GM12878 (cell line): ENCODE measurements around the gene FAM117B. TPM values are rescaled to one million over a fixed set of nuclear protein-coding genes. Genes with fewer than 3 reads are reported as not detected.

ENCODE experiments used
- ATAC-seq: fragments of 200-7000 bp; cut with Tn5 transposase; 3 replicates; pipeline ENCODE4 v1.9.1; 2020; ENCODE audit warnings: mild to moderate bottlenecking, moderate library complexity
- BruUV-seq: library from RNA; stranded (reverse); fragments of 400-500 nt; replicated peaks from 2 replicates; lab custom pipeline; 2021; lab: Mats Ljungman, UMichigan
- CTCF ChIA-PET: fragments of 300-600 bp; sonication (Branson Sonifier 250); formaldehyde crosslinking; extraction: SDS; loops from one replicate; lab custom pipeline; 2021; ENCODE audit warnings: inconsistent platforms; lab: Yijun Ruan, JAX
- POLR2A ChIA-PET: fragments of 350-600 bp; formaldehyde crosslinking; extraction: SDS; loops from one replicate; lab custom pipeline; 2021; ENCODE audit warnings: inconsistent platforms; lab: Charles Lee
- RAD21 ChIA-PET: fragments of 300-600 bp; sonication (Branson Sonifier 250); formaldehyde crosslinking; loops from one replicate; lab custom pipeline; 2023; ENCODE audit warnings: antibody characterized with exemption; ENCODE audit not compliant: unreplicated experiment; lab: Charles Lee
- SMC1A ChIA-PET: fragments of 300-600 bp; sonication (Branson Sonifier 250); formaldehyde crosslinking; loops from one replicate; lab custom pipeline; 2023; ENCODE audit not compliant: unreplicated experiment, uncharacterized antibody; lab: Charles Lee
- DNase-seq: peaks from one replicate; pipeline ENCODE4 v3.0.0-alpha.2; 2011; ENCODE audit warnings: low read depth, low spot score
- FAIRE-seq: peaks from 3 replicates; lab custom pipeline; 2011; peaks lifted over from hg19 to GRCh38; lab: Jason Lieb, UNC
- H2AFZ ChIP-seq: 2 replicates; pipeline ENCODE4 v1.6.0; 2011; ENCODE audit warnings: low read depth, low read length, control low read depth; ENCODE audit not compliant: control insufficient read depth
- H3K27ac ChIP-seq: 2 replicates; pipeline ENCODE4 v1.5.1; 2011; ENCODE audit warnings: control low read depth; ENCODE audit not compliant: control insufficient read depth, insufficient read depth
- H3K27me3 ChIP-seq, 2 experiments: replicated peaks in 1 of 2; 2 replicates each; pipeline versions ENCODE4 v1.6.0 to v1.6.1; 2011; ENCODE audit warnings: low read length in 1 of 2; ENCODE audit not compliant: control insufficient read depth in 2 of 2, insufficient read depth in 2 of 2
- H3K36me3 ChIP-seq, 2 experiments: 2 replicates each; pipeline ENCODE4 v1.5.1; 2011; ENCODE audit warnings: low read length in 1 of 2; ENCODE audit not compliant: control insufficient read depth in 2 of 2, insufficient read depth in 2 of 2
- H3K4me1 ChIP-seq: 2 replicates; pipeline ENCODE4 v1.6.1; 2011; ENCODE audit warnings: mild to moderate bottlenecking, low read length, moderate library complexity, mixed read lengths; ENCODE audit not compliant: control insufficient read depth, insufficient read depth
- H3K4me2 ChIP-seq: 2 replicates; pipeline ENCODE4 v1.6.0; 2011; ENCODE audit warnings: control low read depth; ENCODE audit not compliant: control insufficient read depth, insufficient read depth
- H3K4me3 ChIP-seq: fragments of 200-600 bp; sonication (generic); 2 replicates; pipeline ENCODE4 v1.5.1; 2016
- H3K79me2 ChIP-seq: 2 replicates; pipeline ENCODE4 v1.6.0; 2011; ENCODE audit warnings: low read length; ENCODE audit not compliant: control insufficient read depth, insufficient read depth
- H3K9ac ChIP-seq: 2 replicates; pipeline ENCODE4 v1.8.0; 2011; ENCODE audit warnings: low read length, control low read depth, mixed read lengths; ENCODE audit not compliant: control insufficient read depth, insufficient read depth
- H3K9me3 ChIP-seq: replicated peaks from 3 replicates; pipeline ENCODE4 v1.5.1; 2011; ENCODE audit warnings: mild to moderate bottlenecking, low read length; ENCODE audit not compliant: control insufficient read depth, insufficient read depth
- H4K20me1 ChIP-seq: 2 replicates; pipeline ENCODE4 v1.6.0; 2011; ENCODE audit not compliant: control insufficient read depth, insufficient read depth
- CBX3 ChIP-seq: fragments of 200-600 bp; sonication (generic); IDR thresholded peaks from 2 replicates; pipeline ENCODE4 v1.6.1; 2016; ENCODE audit warnings: low read depth, borderline replicate concordance
- CHD1 ChIP-seq: IDR thresholded peaks from 2 replicates; pipeline ENCODE4 v1.6.1; 2012; ENCODE audit warnings: low read depth, low read length, improper control_type of control experiment
- EZH2 ChIP-seq: IDR thresholded peaks from 2 replicates; pipeline ENCODE4 v1.6.1; 2012; ENCODE audit warnings: low read depth, mild to moderate bottlenecking, control low read depth, inconsistent platforms, low read length, borderline replicate concordance; ENCODE audit not compliant: control insufficient read depth
- IKZF1 ChIP-seq: fragments of 450-650 bp; conservative IDR thresholded peaks from 2 replicates; pipeline ENCODE4 v1.6.1; 2017; ENCODE audit warnings: antibody characterized with exemption, mild to moderate bottlenecking
- LARP7 ChIP-seq: fragments of 450-650 bp; IDR thresholded peaks from 2 replicates; pipeline ENCODE4 v1.6.1; 2017; ENCODE audit warnings: mild to moderate bottlenecking
- NFYB ChIP-seq: IDR thresholded peaks from 2 replicates; pipeline ENCODE4 v1.6.1; 2011; ENCODE audit warnings: low read depth, mild to moderate bottlenecking, low read length, improper control_type of control experiment, moderate library complexity; ENCODE audit not compliant: insufficient read depth
- POLR2AphosphoS2 ChIP-seq: IDR thresholded peaks from 2 replicates; pipeline ENCODE4 v1.6.1; 2011; ENCODE audit warnings: low read depth, mild to moderate bottlenecking, low read length, improper control_type of control experiment, moderate library complexity
- SMAD5 ChIP-seq: IDR thresholded peaks from 2 replicates; pipeline ENCODE4 v1.6.1; 2016; ENCODE audit warnings: antibody characterized with exemption, low read depth
- WRNIP1 ChIP-seq: IDR thresholded peaks from 2 replicates; pipeline ENCODE4 v1.6.1; 2011; ENCODE audit warnings: low read depth, low read length, improper control_type of control experiment, borderline replicate concordance
- ZZZ3 ChIP-seq: IDR thresholded peaks from 2 replicates; pipeline ENCODE4 v1.6.1; 2011; ENCODE audit warnings: low read depth; ENCODE audit not compliant: control insufficient read depth, insufficient read length
- in situ Hi-C: fragments of 300-500 bp; cut with MboI; formaldehyde crosslinking; loops from 9 replicates; pipeline ENCODE4 v1.14.3; 2018; ENCODE audit warnings: mixed read lengths
- intact Hi-C: fragments of 100-400 bp; cut with micrococcal nuclease; formaldehyde crosslinking; loops from one replicate; pipeline ENCODE4 v1.14.2; 2022; ENCODE audit not compliant: unreplicated experiment
- polyA plus RNA-seq, 11 experiments: library from polyadenylated mRNA; depleted of rRNA in 4 of 11; unstranded in 6 of 11; stranded (reverse) in 5 of 11; fragments of >200 nt; fragmentation: Nextera tagmentation in 4 of 11; fragmentation: Illumina TruSeq in 1 of 11; extraction: Ambion mirVana in 4 of 11; extraction: Trizol in 1 of 11; gene quantifications; 1 replicate in 1 of 11; 2 replicates in 10 of 11; pipeline versions ENCODE4 v1.2.1 to v1.2.3, GENCODE V29; 2011 to 2016; ENCODE audit warnings: inconsistent platforms in 2 of 11, missing spikeins in 2 of 11, low read depth in 1 of 11
- total RNA-seq, 4 experiments: library from RNA; depleted of rRNA in 3 of 4; stranded (reverse); fragments of >200 nt in 3 of 4; fragmentation: Illumina TruSeq in 1 of 4; extraction: Trizol in 1 of 4; gene quantifications; 2 replicates each; pipeline versions ENCODE4 v1.2.1 to v1.2.3, GENCODE V29; 2013 to 2021
- TF ChIP-seq, protein P1 (sequence below): IDR thresholded peaks from 2 replicates; pipeline ENCODE4 v1.6.1; 2012; ENCODE audit warnings: mild to moderate bottlenecking, low read depth, low read length
- TF ChIP-seq, protein P2 (sequence below): IDR thresholded peaks from 2 replicates; pipeline ENCODE4 v1.6.1; 2011; ENCODE audit warnings: low read depth, mild to moderate bottlenecking, low read length, moderate library complexity, borderline replicate concordance; ENCODE audit errors: extremely low read depth
- TF ChIP-seq, protein P3 (sequence below): IDR thresholded peaks from 2 replicates; pipeline ENCODE4 v1.6.1; 2011; ENCODE audit warnings: low read depth, low read length, improper control_type of control experiment, borderline replicate concordance
- TF ChIP-seq, protein P4 (sequence below): IDR thresholded peaks from 2 replicates; pipeline ENCODE4 v1.6.1; 2012; ENCODE audit warnings: low read depth, low read length, improper control_type of control experiment
- TF ChIP-seq, protein P5 (sequence below): fragments of 450-650 bp; IDR thresholded peaks from 2 replicates; pipeline ENCODE4 v1.6.1; 2017; ENCODE audit warnings: borderline replicate concordance

Gene FAM117B
- total and polyA plus RNA-seq, 10 of the 15 experiments (the other 5 are each of a cell fraction or from before 2014, with no cell fraction given): 1.6 to 7.6 (median 4.2) TPM

DNA sequence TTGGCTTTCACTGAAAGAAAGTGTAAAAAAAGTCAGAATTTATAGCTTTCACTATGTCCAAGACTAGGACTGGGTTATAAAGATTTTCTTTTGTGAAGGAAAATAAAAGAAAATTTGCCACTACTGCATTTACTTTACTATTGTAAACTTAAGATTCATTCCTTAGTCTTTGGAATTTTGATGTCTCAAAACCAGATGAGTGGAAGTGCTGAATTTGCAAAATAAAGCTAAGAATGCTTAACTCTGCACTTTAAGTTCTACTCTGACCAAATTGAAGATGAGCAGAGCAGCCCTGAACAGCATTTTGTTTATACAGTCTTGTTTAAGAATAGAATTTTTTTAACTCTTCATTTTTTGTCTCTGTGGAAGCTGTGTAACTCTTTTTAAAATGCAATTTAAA lies 134.4 kb downstream of the FAM117B start:
- BruUV-seq: no TSS peak
- FAIRE-seq (no peak), ATAC-seq (no peak), DNase-seq (no peak)
- no peak overlapping the region for H2AFZ ChIP-seq
- ChIA-PET RAD21 (no interaction called here), CTCF (interaction anchor here (1.2 to 1.3 kb wide), 2 partner anchors 31 to 180 kb away, joined by 3 to 5 read pairs; no protein-coding TSS in a partner anchor), POLR2A (interaction anchor here (0.5 kb wide), 1 partner anchor 29 kb away, joined by 3 read pairs; no protein-coding TSS in a partner anchor), SMC1A (interaction anchor here (1.4 to 1.5 kb wide), 2 partner anchors 135 to 181 kb away, joined by 3 to 4 read pairs; partner anchors contain the start of gene FAM117B)
- intact Hi-C loops (no loop called here), in situ Hi-C loops (no loop called here)
- no peaks in the 10 kb centered on the region for H3K9me3 ChIP-seq
- H3K4me3 ChIP-seq: no peak overlapping the region
- no peak overlapping the region for H3K9ac ChIP-seq
- no peaks in the 10 kb centered on the region for H4K20me1 ChIP-seq
- H3K27ac ChIP-seq: no peak overlapping the region
- no peaks in the 10 kb centered on the region for H3K27me3 ChIP-seq
- H3K4me2 ChIP-seq: no peak overlapping the region
- no peaks in the 10 kb centered on the region for H3K79me2 ChIP-seq
- H3K4me1 ChIP-seq: no peaks in the 10 kb centered on the region
- 0 out of 4 replicates have a peak, but pooled peaks cover 0 to 3% of the 10 kb centered on the region in 2 experiments for H3K36me3 ChIP-seq
- TF ChIP-seq, protein P1, sequence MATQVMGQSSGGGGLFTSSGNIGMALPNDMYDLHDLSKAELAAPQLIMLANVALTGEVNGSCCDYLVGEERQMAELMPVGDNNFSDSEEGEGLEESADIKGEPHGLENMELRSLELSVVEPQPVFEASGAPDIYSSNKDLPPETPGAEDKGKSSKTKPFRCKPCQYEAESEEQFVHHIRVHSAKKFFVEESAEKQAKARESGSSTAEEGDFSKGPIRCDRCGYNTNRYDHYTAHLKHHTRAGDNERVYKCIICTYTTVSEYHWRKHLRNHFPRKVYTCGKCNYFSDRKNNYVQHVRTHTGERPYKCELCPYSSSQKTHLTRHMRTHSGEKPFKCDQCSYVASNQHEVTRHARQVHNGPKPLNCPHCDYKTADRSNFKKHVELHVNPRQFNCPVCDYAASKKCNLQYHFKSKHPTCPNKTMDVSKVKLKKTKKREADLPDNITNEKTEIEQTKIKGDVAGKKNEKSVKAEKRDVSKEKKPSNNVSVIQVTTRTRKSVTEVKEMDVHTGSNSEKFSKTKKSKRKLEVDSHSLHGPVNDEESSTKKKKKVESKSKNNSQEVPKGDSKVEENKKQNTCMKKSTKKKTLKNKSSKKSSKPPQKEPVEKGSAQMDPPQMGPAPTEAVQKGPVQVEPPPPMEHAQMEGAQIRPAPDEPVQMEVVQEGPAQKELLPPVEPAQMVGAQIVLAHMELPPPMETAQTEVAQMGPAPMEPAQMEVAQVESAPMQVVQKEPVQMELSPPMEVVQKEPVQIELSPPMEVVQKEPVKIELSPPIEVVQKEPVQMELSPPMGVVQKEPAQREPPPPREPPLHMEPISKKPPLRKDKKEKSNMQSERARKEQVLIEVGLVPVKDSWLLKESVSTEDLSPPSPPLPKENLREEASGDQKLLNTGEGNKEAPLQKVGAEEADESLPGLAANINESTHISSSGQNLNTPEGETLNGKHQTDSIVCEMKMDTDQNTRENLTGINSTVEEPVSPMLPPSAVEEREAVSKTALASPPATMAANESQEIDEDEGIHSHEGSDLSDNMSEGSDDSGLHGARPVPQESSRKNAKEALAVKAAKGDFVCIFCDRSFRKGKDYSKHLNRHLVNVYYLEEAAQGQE: no peak
- TF ChIP-seq NFYB: no peak
- TF ChIP-seq CHD1: no peak
- TF ChIP-seq, protein P2, sequence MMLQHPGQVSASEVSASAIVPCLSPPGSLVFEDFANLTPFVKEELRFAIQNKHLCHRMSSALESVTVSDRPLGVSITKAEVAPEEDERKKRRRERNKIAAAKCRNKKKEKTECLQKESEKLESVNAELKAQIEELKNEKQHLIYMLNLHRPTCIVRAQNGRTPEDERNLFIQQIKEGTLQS: no peak
- TF ChIP-seq, protein P3, sequence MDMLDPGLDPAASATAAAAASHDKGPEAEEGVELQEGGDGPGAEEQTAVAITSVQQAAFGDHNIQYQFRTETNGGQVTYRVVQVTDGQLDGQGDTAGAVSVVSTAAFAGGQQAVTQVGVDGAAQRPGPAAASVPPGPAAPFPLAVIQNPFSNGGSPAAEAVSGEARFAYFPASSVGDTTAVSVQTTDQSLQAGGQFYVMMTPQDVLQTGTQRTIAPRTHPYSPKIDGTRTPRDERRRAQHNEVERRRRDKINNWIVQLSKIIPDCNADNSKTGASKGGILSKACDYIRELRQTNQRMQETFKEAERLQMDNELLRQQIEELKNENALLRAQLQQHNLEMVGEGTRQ: no peak
- TF ChIP-seq POLR2AphosphoS2: no peak
- no peak for TF ChIP-seq EZH2
- TF ChIP-seq IKZF1: no peak
- no peak for TF ChIP-seq SMAD5
- TF ChIP-seq CBX3: no peak
- TF ChIP-seq, protein P4, sequence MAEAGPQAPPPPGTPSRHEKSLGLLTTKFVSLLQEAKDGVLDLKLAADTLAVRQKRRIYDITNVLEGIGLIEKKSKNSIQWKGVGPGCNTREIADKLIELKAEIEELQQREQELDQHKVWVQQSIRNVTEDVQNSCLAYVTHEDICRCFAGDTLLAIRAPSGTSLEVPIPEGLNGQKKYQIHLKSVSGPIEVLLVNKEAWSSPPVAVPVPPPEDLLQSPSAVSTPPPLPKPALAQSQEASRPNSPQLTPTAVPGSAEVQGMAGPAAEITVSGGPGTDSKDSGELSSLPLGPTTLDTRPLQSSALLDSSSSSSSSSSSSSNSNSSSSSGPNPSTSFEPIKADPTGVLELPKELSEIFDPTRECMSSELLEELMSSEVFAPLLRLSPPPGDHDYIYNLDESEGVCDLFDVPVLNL: no peak
- TF ChIP-seq, protein P5, sequence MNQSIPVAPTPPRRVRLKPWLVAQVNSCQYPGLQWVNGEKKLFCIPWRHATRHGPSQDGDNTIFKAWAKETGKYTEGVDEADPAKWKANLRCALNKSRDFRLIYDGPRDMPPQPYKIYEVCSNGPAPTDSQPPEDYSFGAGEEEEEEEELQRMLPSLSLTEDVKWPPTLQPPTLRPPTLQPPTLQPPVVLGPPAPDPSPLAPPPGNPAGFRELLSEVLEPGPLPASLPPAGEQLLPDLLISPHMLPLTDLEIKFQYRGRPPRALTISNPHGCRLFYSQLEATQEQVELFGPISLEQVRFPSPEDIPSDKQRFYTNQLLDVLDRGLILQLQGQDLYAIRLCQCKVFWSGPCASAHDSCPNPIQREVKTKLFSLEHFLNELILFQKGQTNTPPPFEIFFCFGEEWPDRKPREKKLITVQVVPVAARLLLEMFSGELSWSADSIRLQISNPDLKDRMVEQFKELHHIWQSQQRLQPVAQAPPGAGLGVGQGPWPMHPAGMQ: no peak
- no peak for TF ChIP-seq ZZZ3
- no peak for TF ChIP-seq WRNIP1
- TF ChIP-seq LARP7: no peak
